ENCODE results near the gene RAMP2.

RAMP2 gene

GRCh38 chr17:42795465-42795864 is 34.4 kb downstream of the RAMP2 start:
- H3K4me1 ChIP-seq (ENCODE audit: control insufficient read depth, insufficient read depth, low read length), result peaks cover 24% of the 10 kb centered on the region
- no peak overlapping the region for H3K4me3 ChIP-seq (ENCODE audit: low read length in 2 of 2)
- peaks cover 15 to 17% of the 10 kb centered on the region in 2 donors for H3K36me3 ChIP-seq (ENCODE audit: control insufficient read depth in 2 of 2, insufficient read depth in 2 of 2, low read length in 2 of 2)
- H3K27ac ChIP-seq (ENCODE audit: low read length), result no peak overlapping the region
- no peak overlapping the region for H3K9ac ChIP-seq (ENCODE audit: low read length in 2 of 2)
- no peaks in the 10 kb centered on the region for H3K9me3 ChIP-seq (ENCODE audit: control insufficient read depth in 2 of 2, low read length in 2 of 2)
- H3K27me3 ChIP-seq (ENCODE audit: control insufficient read depth in 1 of 2, insufficient read depth in 2 of 2, low read length in 2 of 2), result no peaks in the 10 kb centered on the region

- Histone ChIP-seq H3K4me1 (ENCODE audit: control insufficient read depth, insufficient read depth, low read length) (peaks cover 24% of the 10 kb centered on the region), H3K9me3 (ENCODE audit: control insufficient read depth in 2 of 2, low read length in 2 of 2) (no peaks in the 10 kb centered on the region), H3K36me3 (ENCODE audit: control insufficient read depth in 2 of 2, insufficient read depth in 2 of 2, low read length in 2 of 2) (peaks cover 15 to 17% of the 10 kb centered on the region in 2 donors), H3K27me3 (ENCODE audit: control insufficient read depth in 1 of 2, insufficient read depth in 2 of 2, low read length in 2 of 2) (no peaks in the 10 kb centered on the region), H3K27ac (ENCODE audit: low read length) (no peak overlapping the region), H3K4me3 (ENCODE audit: low read length in 2 of 2) (no peak overlapping the region), H3K9ac (ENCODE audit: low read length in 2 of 2) (no peak overlapping the region)
Measured at GRCh38 chr17:42796066-42796758, 35.2 kb downstream of the RAMP2 start.

GRCh38 chr17:42797067-42798007 is 36.3 kb downstream of the RAMP2 start:
- Histone ChIP-seq H3K4me1 (ENCODE audit: control insufficient read depth, insufficient read depth, low read length) (peaks cover 24% of the 10 kb centered on the region), H3K9ac (ENCODE audit: low read length in 2 of 2) (peak overlapping the region; percentile 94 to 98), H3K9me3 (ENCODE audit: control insufficient read depth in 2 of 2, low read length in 2 of 2) (no peaks in the 10 kb centered on the region), H3K4me3 (ENCODE audit: low read length in 2 of 2) (peak overlapping the region; percentile 98 to 99), H3K36me3 (ENCODE audit: control insufficient read depth in 2 of 2, insufficient read depth in 2 of 2, low read length in 2 of 2) (peaks cover 15 to 17% of the 10 kb centered on the region in 2 donors), H3K27ac (ENCODE audit: low read length) (no peak overlapping the region), H3K27me3 (ENCODE audit: control insufficient read depth in 1 of 2, insufficient read depth in 2 of 2, low read length in 2 of 2) (no peaks in the 10 kb centered on the region)

- H3K27ac ChIP-seq (ENCODE audit: low read length), result peak overlapping the region; percentile 73
- H3K4me3 ChIP-seq (ENCODE audit: low read length in 2 of 2), result peak overlapping the region; percentile 98 to 99
- H3K4me1 ChIP-seq (ENCODE audit: control insufficient read depth, insufficient read depth, low read length), result peaks cover 24% of the 10 kb centered on the region
- H3K9ac ChIP-seq (ENCODE audit: low read length in 2 of 2), result peak overlapping the region; percentile 94 to 98
- no peaks in the 10 kb centered on the region for H3K9me3 ChIP-seq (ENCODE audit: control insufficient read depth in 2 of 2, low read length in 2 of 2)
- H3K36me3 ChIP-seq (ENCODE audit: control insufficient read depth in 2 of 2, insufficient read depth in 2 of 2, low read length in 2 of 2), result peaks cover 15 to 17% of the 10 kb centered on the region in 2 donors
- no peaks in the 10 kb centered on the region for H3K27me3 ChIP-seq (ENCODE audit: control insufficient read depth in 1 of 2, insufficient read depth in 2 of 2, low read length in 2 of 2)
Measured at GRCh38 chr17:42798011-42798382, 37.0 kb downstream of the RAMP2 start.

- Histone ChIP-seq H3K9ac (ENCODE audit: low read length in 2 of 2) (peak within 1 kb of the TSS; percentile 94 to 98), H3K36me3 (ENCODE audit: control insufficient read depth in 2 of 2, insufficient read depth in 2 of 2, low read length in 2 of 2) (peaks cover 15 to 17% of the 10 kb centered on the region in 2 donors), H3K27ac (ENCODE audit: low read length) (peak within 1 kb of the TSS; percentile 73), H3K4me1 (ENCODE audit: control insufficient read depth, insufficient read depth, low read length) (peaks cover 24% of the 10 kb centered on the region), H3K4me3 (ENCODE audit: low read length in 2 of 2) (peak within 1 kb of the TSS; percentile 98 to 99), H3K9me3 (ENCODE audit: control insufficient read depth in 2 of 2, low read length in 2 of 2) (no peaks in the 10 kb centered on the region), H3K27me3 (ENCODE audit: control insufficient read depth in 1 of 2, insufficient read depth in 2 of 2, low read length in 2 of 2) (no peaks in the 10 kb centered on the region)
Measured at GRCh38 chr17:42798383-42799380, 37.7 kb downstream of the RAMP2 start, which contains the start of the genes CNTD1 and COA3. CNTD1 (plus strand) TSS chr17:42798861; CDS start chr17:42799068, 207 bp downstream. COA3 (minus strand) TSS chr17:42798704; CDS start chr17:42798681, 23 bp downstream.

GRCh38 chr17:42803074-42803883 is 42.3 kb downstream of the RAMP2 start:
- Histone ChIP-seq H3K4me1 (ENCODE audit: control insufficient read depth, insufficient read depth, low read length) (peaks cover 21% of the 10 kb centered on the region), H3K36me3 (ENCODE audit: control insufficient read depth in 2 of 2, insufficient read depth in 2 of 2, low read length in 2 of 2) (no peaks in the 10 kb centered on the region), H3K27me3 (ENCODE audit: control insufficient read depth in 1 of 2, insufficient read depth in 2 of 2, low read length in 2 of 2) (no peaks in the 10 kb centered on the region), H3K4me3 (ENCODE audit: low read length in 2 of 2) (no peak overlapping the region), H3K9me3 (ENCODE audit: control insufficient read depth in 2 of 2, low read length in 2 of 2) (no peaks in the 10 kb centered on the region), H3K9ac (ENCODE audit: low read length in 2 of 2) (no peak overlapping the region), H3K27ac (ENCODE audit: low read length) (no peak overlapping the region)

- Histone ChIP-seq H3K9ac (ENCODE audit: low read length in 2 of 2) (no peak overlapping the region), H3K4me1 (ENCODE audit: control insufficient read depth, insufficient read depth, low read length) (peaks cover 24% of the 10 kb centered on the region), H3K27ac (ENCODE audit: low read length) (peak overlapping the region; percentile 50), H3K4me3 (ENCODE audit: low read length in 2 of 2) (no peak overlapping the region), H3K27me3 (ENCODE audit: control insufficient read depth in 1 of 2, insufficient read depth in 2 of 2, low read length in 2 of 2) (no peaks in the 10 kb centered on the region), H3K36me3 (ENCODE audit: control insufficient read depth in 2 of 2, insufficient read depth in 2 of 2, low read length in 2 of 2) (no peaks in the 10 kb centered on the region), H3K9me3 (ENCODE audit: control insufficient read depth in 2 of 2, low read length in 2 of 2) (no peaks in the 10 kb centered on the region)
Measured at GRCh38 chr17:42804918-42805367, 43.9 kb downstream of the RAMP2 start.

- H3K27ac ChIP-seq (ENCODE audit: low read length), result peak overlapping the region; percentile 46
- peaks cover 5 to 9% of the 10 kb centered on the region in 2 donors for H3K36me3 ChIP-seq (ENCODE audit: control insufficient read depth in 2 of 2, insufficient read depth in 2 of 2, low read length in 2 of 2)
- no peaks in the 10 kb centered on the region for H3K9me3 ChIP-seq (ENCODE audit: control insufficient read depth in 2 of 2, low read length in 2 of 2)
- no peak overlapping the region for H3K9ac ChIP-seq (ENCODE audit: low read length in 2 of 2)
- H3K4me1 ChIP-seq (ENCODE audit: control insufficient read depth, insufficient read depth, low read length), result peaks cover 24% of the 10 kb centered on the region
- no peak overlapping the region for H3K4me3 ChIP-seq (ENCODE audit: low read length in 2 of 2)
- no peaks in the 10 kb centered on the region for H3K27me3 ChIP-seq (ENCODE audit: control insufficient read depth in 1 of 2, insufficient read depth in 2 of 2, low read length in 2 of 2)
Measured at GRCh38 chr17:42806249-42806648, 45.2 kb downstream of the RAMP2 start.

GRCh38 chr17:42809250-42809649 is 48.2 kb downstream of the RAMP2 start:
- Histone ChIP-seq H3K36me3 (ENCODE audit: control insufficient read depth in 2 of 2, insufficient read depth in 2 of 2, low read length in 2 of 2) (peaks cover 10 to 22% of the 10 kb centered on the region in 2 donors), H3K27ac (ENCODE audit: low read length) (peak overlapping the region; percentile 60), H3K9ac (ENCODE audit: low read length in 2 of 2) (no peak overlapping the region), H3K4me1 (ENCODE audit: control insufficient read depth, insufficient read depth, low read length) (peaks cover 26% of the 10 kb centered on the region), H3K9me3 (ENCODE audit: control insufficient read depth in 2 of 2, low read length in 2 of 2) (no peaks in the 10 kb centered on the region), H3K27me3 (ENCODE audit: control insufficient read depth in 1 of 2, insufficient read depth in 2 of 2, low read length in 2 of 2) (no peaks in the 10 kb centered on the region), H3K4me3 (ENCODE audit: low read length in 2 of 2) (no peak overlapping the region)

All from stomach smooth muscle (tissue), 2 donors.